CD8-positive, alpha-beta memory T cell (primary cell): ENCODE results near the gene FCN3. TPM values are rescaled to one million over a fixed set of nuclear protein-coding genes. Genes with fewer than 3 reads are reported as not detected.
A peak's percentile ranks its signal among the peaks of the same experiment; 100 is the strongest.

ENCODE experiments used
- CTCF ChIA-PET: fragments of 350-600 bp; sonication (Branson Sonifier 250); formaldehyde crosslinking; loops from one replicate; lab custom pipeline; 2021; ENCODE audit warnings: antibody characterized with exemption; lab: Charles Lee
- POLR2A ChIA-PET: fragments of 350-600 bp; sonication (Branson Sonifier 250); formaldehyde crosslinking; loops from one replicate; lab custom pipeline; 2021; ENCODE audit warnings: antibody characterized with exemption; lab: Charles Lee
- DNase-seq, 5 donors: peaks; one replicate each; pipeline versions ENCODE4 v3.0.0 to v3.0.0-alpha.2; 2020 to 2022; ENCODE audit warnings: mixed read lengths in 1 of 5
- H3K27ac ChIP-seq: one replicate; pipeline ENCODE4 v1.7.0; 2013; ENCODE audit warnings: low read depth, mild to moderate bottlenecking, low read length, moderate library complexity
- H3K27me3 ChIP-seq: 2 replicates; pipeline ENCODE4 v1.7.0; 2013; ENCODE audit warnings: low read length, mild to moderate bottlenecking; ENCODE audit not compliant: insufficient read depth, poor library complexity, severe bottlenecking
- H3K36me3 ChIP-seq: 2 replicates; pipeline ENCODE4 v1.7.0; 2013; ENCODE audit warnings: mild to moderate bottlenecking, low read length, moderate library complexity; ENCODE audit not compliant: insufficient read depth
- H3K4me1 ChIP-seq: 2 replicates; pipeline ENCODE4 v1.7.0; 2013; ENCODE audit warnings: mild to moderate bottlenecking, low read length, moderate library complexity; ENCODE audit not compliant: insufficient read depth
- H3K4me3 ChIP-seq: 2 replicates; pipeline ENCODE4 v1.7.0; 2013; ENCODE audit warnings: mild to moderate bottlenecking, low read length
- H3K9me3 ChIP-seq: 2 replicates; pipeline ENCODE4 v1.7.0; 2013; ENCODE audit warnings: mild to moderate bottlenecking, low read length
- H3K27ac Mint-ChIP-seq, 8 donors: one replicate each; pipeline ENCODE4 v1.8.0; 2020 to 2021; ENCODE audit warnings: mixed read lengths in 8 of 8, mild to moderate bottlenecking in 6 of 8, inconsistent platforms in 3 of 8, moderate library complexity in 3 of 8
- H3K27me3 Mint-ChIP-seq, 2 donors: one replicate each; pipeline ENCODE4 v1.8.0; 2020 to 2021; ENCODE audit warnings: mixed read lengths in 2 of 2, mild to moderate bottlenecking in 1 of 2, moderate library complexity in 1 of 2
- H3K36me3 Mint-ChIP-seq, 3 donors: one replicate each; pipeline ENCODE4 v1.8.0; 2020 to 2021; ENCODE audit warnings: mixed read lengths in 3 of 3, inconsistent platforms in 1 of 3, mild to moderate bottlenecking in 1 of 3
- H3K4me1 Mint-ChIP-seq, 3 donors: one replicate each; pipeline ENCODE4 v1.8.0; 2020 to 2021; ENCODE audit warnings: mixed read lengths in 3 of 3, inconsistent platforms in 1 of 3, mild to moderate bottlenecking in 1 of 3
- H3K4me3 Mint-ChIP-seq, 7 donors: one replicate each; pipeline ENCODE4 v1.8.0; 2020 to 2021; ENCODE audit warnings: mixed read lengths in 7 of 7, mild to moderate bottlenecking in 6 of 7, moderate library complexity in 4 of 7, inconsistent platforms in 2 of 7
- H3K9me3 Mint-ChIP-seq, 5 donors: one replicate each; pipeline ENCODE4 v1.8.0; 2020 to 2022; ENCODE audit warnings: mixed read lengths in 5 of 5, mild to moderate bottlenecking in 3 of 5, moderate library complexity in 2 of 5, inconsistent platforms in 1 of 5
- polyA plus RNA-seq: library from polyadenylated mRNA; unstranded; fragments of 300-500 nt; fragmentation: Illumina TruSeq; gene quantifications from one replicate; pipeline ENCODE4 v1.2.3, GENCODE V29; 2021
- total RNA-seq, 2 experiments: library from RNA; stranded (reverse); gene quantifications; one replicate each; pipeline ENCODE4 v1.2.3, GENCODE V29; 2021

FCN3 gene
- total and polyA plus RNA-seq, 3 experiments from 2014 or later: not detected

DNA sequence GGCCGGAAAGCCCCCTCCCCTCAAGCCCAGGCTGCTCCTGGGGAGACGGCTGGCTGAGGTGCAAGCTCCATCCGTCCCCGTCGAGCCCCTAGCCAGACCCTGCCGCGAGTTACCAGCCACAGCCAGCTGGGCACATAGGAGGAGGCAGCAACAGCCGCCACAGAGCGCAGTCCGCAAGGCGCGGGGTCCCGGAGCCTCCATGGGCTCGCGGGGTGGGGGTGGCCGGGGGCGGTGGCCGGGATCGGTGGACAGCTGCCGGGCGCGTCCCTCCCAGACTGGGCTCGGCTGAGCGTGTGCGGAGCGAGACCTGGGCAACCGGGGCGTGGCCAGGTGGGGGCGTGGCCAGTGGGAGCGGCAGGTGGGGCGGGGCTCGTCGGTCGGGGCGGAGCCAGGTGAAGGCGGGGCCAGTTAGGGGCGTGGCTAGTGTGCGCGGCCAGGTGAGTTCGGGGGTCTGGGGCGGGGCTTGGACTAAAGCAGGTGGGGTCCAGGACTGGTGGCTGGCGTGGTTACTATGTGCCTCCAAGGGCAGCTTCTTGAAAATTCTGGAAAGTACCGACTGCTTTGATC lies 8.5 kb upstream of the FCN3 start, which contains the start of gene CD164L2:
Gene CD164L2, minus strand, starts transcription at position 295 of the 567 bp plus-strand sequence. Its CDS starts 94 bp downstream, at position 201.
- H3K9me3 ChIP-seq: no peaks in the 10 kb centered on the region
- no peak within 1 kb of the TSS for H3K27ac Mint-ChIP-seq
- H3K4me1 ChIP-seq: no peaks in the 10 kb centered on the region
- ChIA-PET CTCF (interaction anchor here (1.0 to 10.2 kb wide), 8 partner anchors 9 to 85 kb away, joined by 3 to 205 read pairs (median 4); partner anchors contain the start of gene MAP3K6), POLR2A (interaction anchor here (0.6 kb wide), 1 partner anchor 82 kb away, joined by 3 read pairs; no protein-coding TSS in a partner anchor)
- H3K27me3 ChIP-seq: no peaks in the 10 kb centered on the region
- no peak within 1 kb of the TSS for H3K27ac ChIP-seq
- no peak within 1 kb of the TSS for H3K4me3 Mint-ChIP-seq
- H3K9me3 Mint-ChIP-seq: no peaks in the 10 kb centered on the region
- no peak within 1 kb of the TSS for H3K4me3 ChIP-seq
- H3K4me1 Mint-ChIP-seq: no peaks in the 10 kb centered on the region
- H3K36me3 Mint-ChIP-seq: no peaks in the 10 kb centered on the region
- DNase-seq: peak in 3 of 5 donors; percentile 27 to 60 (median 36)
- no peaks in the 10 kb centered on the region for H3K36me3 ChIP-seq
- H3K27me3 Mint-ChIP-seq: peaks cover 2 to 8% of the 10 kb centered on the region in 2 donors

DNA sequence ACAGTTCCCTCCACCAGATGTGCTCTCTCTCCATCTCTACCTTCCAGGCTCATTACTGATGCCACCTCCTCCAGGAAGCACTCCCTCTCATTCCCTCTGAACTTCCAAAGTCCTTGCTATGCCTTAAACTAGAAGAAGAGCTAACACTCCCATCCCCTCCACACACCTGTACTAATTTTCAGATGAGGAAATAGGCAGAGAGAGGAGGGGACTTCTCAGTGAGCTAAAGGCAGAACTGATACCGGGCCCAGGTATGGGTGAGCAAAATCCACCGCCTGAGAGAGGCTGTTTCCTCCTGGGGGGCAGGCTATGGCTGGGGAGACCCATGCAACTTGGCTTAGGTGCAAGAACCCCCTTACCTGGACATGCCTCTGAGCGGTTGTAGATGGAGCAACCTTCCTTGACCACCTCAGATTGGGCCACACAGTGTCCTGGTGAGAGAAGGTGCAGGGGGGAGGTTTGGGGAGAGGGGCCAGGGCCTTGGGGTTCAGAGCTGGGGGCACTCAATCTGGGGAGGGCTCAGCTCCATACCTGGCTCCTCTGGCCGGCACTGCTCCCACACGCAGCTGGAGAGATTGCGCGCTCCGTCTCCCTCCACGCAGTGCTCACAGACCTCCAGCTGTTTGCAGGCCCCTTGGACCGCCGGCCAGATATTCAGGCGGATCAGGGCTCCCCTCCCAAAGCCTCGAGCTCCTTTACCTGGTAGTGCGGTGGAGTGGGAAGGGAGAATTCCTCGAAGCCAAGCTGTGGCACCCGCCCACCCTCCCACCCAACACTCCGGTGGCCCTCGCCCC lies 7.5 kb upstream of the FCN3 start:
- no peaks in the 10 kb centered on the region for H3K36me3 Mint-ChIP-seq
- ChIA-PET POLR2A (no interaction called here), CTCF (interaction anchor here (1.0 to 10.2 kb wide), 10 partner anchors 10 to 226 kb away, joined by 3 to 205 read pairs (median 4); partner anchors contain the start of gene MAP3K6)
- no peak for DNase-seq
- H3K4me1 Mint-ChIP-seq: no peaks in the 10 kb centered on the region
- H3K4me3 Mint-ChIP-seq: no peak overlapping the region
- Histone ChIP-seq H3K36me3 (no peaks in the 10 kb centered on the region), H3K9me3 (no peaks in the 10 kb centered on the region), H3K4me3 (no peak overlapping the region), H3K27me3 (no peaks in the 10 kb centered on the region), H3K4me1 (no peaks in the 10 kb centered on the region), H3K27ac (no peak overlapping the region)
- H3K27me3 Mint-ChIP-seq: peaks cover 3 to 8% of the 10 kb centered on the region in 2 donors
- no peaks in the 10 kb centered on the region for H3K9me3 Mint-ChIP-seq
- no peak overlapping the region for H3K27ac Mint-ChIP-seq

DNA sequence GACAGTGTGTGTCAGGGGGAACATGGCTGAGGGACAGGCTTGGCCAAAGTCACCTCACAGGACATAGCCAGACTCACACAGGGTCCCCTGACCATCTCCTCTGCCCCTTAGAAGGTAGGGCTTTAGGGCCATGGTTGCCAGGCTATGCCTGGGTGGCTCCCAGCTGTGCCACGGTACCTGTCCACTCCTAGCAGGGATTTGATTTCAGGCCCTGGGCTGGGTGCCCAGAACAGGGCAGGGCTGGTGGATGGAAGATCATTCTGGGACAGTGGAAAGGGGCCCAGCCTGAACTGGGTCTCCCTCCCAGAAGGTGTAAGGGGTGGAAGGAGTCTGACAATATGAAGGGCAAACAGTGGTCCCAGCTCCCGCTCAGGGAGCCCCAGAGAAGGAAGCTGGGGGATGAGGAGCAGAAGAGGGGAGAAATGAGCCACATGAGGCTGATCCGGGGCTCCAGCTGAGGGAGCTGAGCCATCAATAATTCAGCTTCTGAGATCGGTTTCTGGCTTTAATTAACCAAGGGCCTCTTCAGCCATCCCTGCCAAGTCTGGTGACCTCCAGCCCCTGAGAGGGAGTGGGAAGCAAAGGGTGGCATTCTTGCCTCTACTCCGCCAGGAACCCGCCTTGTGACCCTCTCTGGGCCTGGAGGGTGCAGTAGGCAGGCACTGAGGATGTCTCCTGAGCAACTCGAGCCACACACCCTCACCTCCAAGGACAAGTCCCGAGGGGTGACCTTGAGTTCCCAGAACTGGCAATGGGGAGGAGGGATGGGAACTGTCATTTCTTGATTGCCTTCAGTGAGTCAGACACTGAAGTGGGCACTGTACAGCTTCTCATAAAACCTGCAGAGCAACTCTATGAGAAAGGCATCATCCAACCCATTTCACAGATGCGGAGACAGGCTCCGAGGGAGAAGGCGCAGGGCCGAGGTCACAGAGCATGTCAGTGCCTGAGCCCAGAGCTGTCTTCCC lies 6.4 kb upstream of the FCN3 start:
- Histone ChIP-seq H3K27me3 (no peaks in the 10 kb centered on the region), H3K4me3 (no peak overlapping the region), H3K4me1 (no peaks in the 10 kb centered on the region), H3K27ac (no peak overlapping the region), H3K9me3 (no peaks in the 10 kb centered on the region), H3K36me3 (no peaks in the 10 kb centered on the region)
- peak overlapping the region in 1 of 8 donors; percentile 94 for H3K27ac Mint-ChIP-seq
- POLR2A ChIA-PET: interaction anchor here (0.5 to 0.7 kb wide), 2 partner anchors 15 to 91 kb away, joined by 3 to 5 read pairs; no protein-coding TSS in a partner anchor
- H3K36me3 Mint-ChIP-seq: no peaks in the 10 kb centered on the region
- CTCF ChIA-PET: interaction anchor here (1.1 to 3.9 kb wide), 5 partner anchors 10 to 227 kb away, joined by 3 to 20 read pairs (median 8); partner anchors contain the start of gene MAP3K6
- no peaks in the 10 kb centered on the region for H3K4me1 Mint-ChIP-seq
- H3K9me3 Mint-ChIP-seq: no peaks in the 10 kb centered on the region
- H3K4me3 Mint-ChIP-seq: no peak overlapping the region
- DNase-seq: no peak
- H3K27me3 Mint-ChIP-seq: peaks cover 2 to 4% of the 10 kb centered on the region in 2 donors

DNA sequence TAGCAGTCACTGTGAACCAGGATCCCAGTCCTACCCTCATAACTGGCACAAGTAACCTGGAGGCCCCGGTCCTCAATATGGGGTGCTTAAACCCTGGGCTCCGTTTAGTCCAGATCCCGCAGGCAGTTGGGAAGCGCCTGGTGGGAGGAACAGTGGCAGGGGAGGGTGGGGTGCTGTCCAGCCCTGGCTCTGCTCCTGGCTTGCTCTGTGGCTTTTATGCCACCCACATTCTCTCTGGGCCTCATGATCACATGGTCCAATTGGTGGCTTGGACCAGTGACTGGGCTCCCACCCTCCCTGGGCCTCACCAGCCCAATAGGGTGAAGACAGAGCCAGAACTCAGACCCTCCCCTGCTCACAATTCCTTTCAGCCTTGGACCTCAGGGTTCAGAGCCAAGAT lies 5.6 kb upstream of the FCN3 start:
- Histone ChIP-seq H3K4me3 (no peak overlapping the region), H3K27me3 (no peaks in the 10 kb centered on the region), H3K27ac (no peak overlapping the region), H3K4me1 (no peaks in the 10 kb centered on the region), H3K9me3 (no peaks in the 10 kb centered on the region), H3K36me3 (no peaks in the 10 kb centered on the region)
- POLR2A ChIA-PET: no interaction called here
- Mint-ChIP-seq H3K4me3 (no peak overlapping the region), H3K36me3 (no peaks in the 10 kb centered on the region), H3K27ac (peak overlapping the region in 1 of 8 donors; percentile 69), H3K9me3 (no peaks in the 10 kb centered on the region), H3K4me1 (no peaks in the 10 kb centered on the region), H3K27me3 (peaks cover 2 to 7% of the 10 kb centered on the region in 2 donors)
- no peak for DNase-seq
- CTCF ChIA-PET: interaction anchor here (2.5 kb wide), 1 partner anchor 47 kb away, joined by 10 read pairs; no protein-coding TSS in a partner anchor

DNA sequence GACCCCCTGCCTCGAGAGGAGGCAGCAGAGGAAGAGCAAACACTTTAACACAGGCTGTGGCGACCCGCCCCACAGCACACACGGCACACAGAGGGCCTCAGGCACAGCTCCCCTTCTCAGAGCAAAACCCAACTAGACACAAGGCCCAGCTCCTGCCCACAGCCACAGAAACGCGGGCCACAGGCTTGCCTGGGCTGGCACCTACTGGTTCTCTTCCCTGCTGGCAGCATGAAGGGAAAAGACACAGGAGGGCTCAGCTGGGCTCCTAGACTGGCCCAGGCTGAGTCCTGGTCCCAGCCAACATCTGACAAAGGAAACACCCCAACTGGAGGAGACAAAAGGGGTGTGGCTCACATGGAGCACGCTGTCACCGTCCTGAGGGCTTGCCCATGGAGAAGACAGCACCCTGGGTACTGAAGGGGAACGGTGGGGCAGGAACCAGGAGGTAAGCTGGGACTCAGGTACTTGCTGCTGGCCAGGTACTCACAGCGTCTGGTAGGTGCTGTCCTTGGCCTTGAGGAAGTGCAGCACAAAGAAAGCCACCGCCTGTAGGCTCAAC lies 5.0 kb upstream of the FCN3 start:
- H3K27ac Mint-ChIP-seq: no peak overlapping the region
- ChIA-PET POLR2A (no interaction called here), CTCF (no interaction called here)
- H3K4me1 ChIP-seq: no peaks in the 10 kb centered on the region
- H3K9me3 ChIP-seq: no peaks in the 10 kb centered on the region
- no peak overlapping the region for H3K4me3 ChIP-seq
- H3K9me3 Mint-ChIP-seq: no peaks in the 10 kb centered on the region
- H3K36me3 Mint-ChIP-seq: no peaks in the 10 kb centered on the region
- H3K27me3 Mint-ChIP-seq: peaks cover 4 to 7% of the 10 kb centered on the region in 2 donors
- H3K27ac ChIP-seq: no peak overlapping the region
- H3K36me3 ChIP-seq: no peaks in the 10 kb centered on the region
- no peak overlapping the region for H3K4me3 Mint-ChIP-seq
- H3K27me3 ChIP-seq: no peaks in the 10 kb centered on the region
- DNase-seq: no peak
- H3K4me1 Mint-ChIP-seq: no peaks in the 10 kb centered on the region

DNA sequence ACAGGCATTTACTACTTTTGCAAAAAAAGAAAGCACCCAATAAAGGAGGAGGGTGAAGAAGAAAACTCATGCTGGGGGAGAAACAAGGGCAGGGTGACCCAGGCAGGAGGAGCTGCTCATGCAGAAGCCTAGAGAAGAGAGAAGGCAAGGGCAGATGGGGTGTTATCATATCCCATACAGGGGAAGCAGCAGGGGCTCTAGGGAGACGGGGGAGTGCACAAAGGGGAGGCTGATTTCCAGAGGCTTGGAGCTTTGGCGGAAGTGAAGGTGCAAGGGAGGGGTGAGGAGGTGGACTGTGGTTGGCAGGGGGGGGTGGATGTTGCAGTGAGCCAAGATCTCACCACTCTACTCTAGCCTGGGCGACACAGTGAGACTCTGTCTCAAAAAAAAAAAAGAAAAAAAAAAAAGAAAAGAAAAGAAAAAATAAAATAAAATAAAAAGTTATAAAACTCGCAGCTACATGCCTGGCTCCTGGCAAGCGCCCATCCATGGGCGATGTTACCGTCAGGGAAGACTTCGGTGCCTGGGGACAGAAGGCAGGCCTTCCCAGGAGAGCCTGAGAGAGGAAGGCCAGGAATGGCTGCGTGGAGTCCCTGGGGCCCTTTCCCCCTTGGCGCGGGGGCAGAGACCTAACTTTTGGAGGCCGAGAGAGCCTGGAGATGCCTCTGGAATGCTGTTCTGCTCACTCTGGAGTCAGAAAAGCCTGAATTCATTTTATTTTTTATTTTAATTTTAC lies 3.3 kb upstream of the FCN3 start:
- no peak overlapping the region for H3K4me3 ChIP-seq
- H3K4me1 ChIP-seq: no peaks in the 10 kb centered on the region
- no peak overlapping the region for H3K27ac Mint-ChIP-seq
- H3K27me3 ChIP-seq: no peaks in the 10 kb centered on the region
- ChIA-PET POLR2A (no interaction called here), CTCF (interaction anchor here (1.2 to 1.4 kb wide), 2 partner anchors 10 to 17 kb away, joined by 3 to 5 read pairs; no protein-coding TSS in a partner anchor)
- H3K4me3 Mint-ChIP-seq: no peak overlapping the region
- no peaks in the 10 kb centered on the region for H3K9me3 ChIP-seq
- no peaks in the 10 kb centered on the region for H3K9me3 Mint-ChIP-seq
- H3K27ac ChIP-seq: no peak overlapping the region
- peaks cover 4 to 7% of the 10 kb centered on the region in 2 donors for H3K27me3 Mint-ChIP-seq
- no peak for DNase-seq
- no peaks in the 10 kb centered on the region for H3K4me1 Mint-ChIP-seq
- H3K36me3 Mint-ChIP-seq: no peaks in the 10 kb centered on the region
- H3K36me3 ChIP-seq: no peaks in the 10 kb centered on the region
